Heart left ventricle (tissue), 16 donors: Measurements from ENCODE around the gene FUT3. TPM values are rescaled to one million over a fixed set of nuclear protein-coding genes. Genes with fewer than 3 reads are reported as not detected.

ENCODE experiments used
- ATAC-seq, 4 donors: fragments of 200-7000 bp; cut with Tn5 transposase; one replicate each; pipeline ENCODE4 v1.9.1; 2020 to 2022; ENCODE audit warnings: moderate library complexity in 4 of 4, mild to moderate bottlenecking in 3 of 4, moderate number of reproducible peaks in 1 of 4
- DNase-seq, 5 donors: peaks; one replicate each; pipeline ENCODE4 v3.0.0-alpha.2; 2020
- H3K27ac ChIP-seq, 12 donors: fragments of 200-600 bp; sonication (generic) in 4 of 12; one replicate each; pipeline versions ENCODE4 v1.5.0 to v1.8.0; 2016 to 2022; ENCODE audit warnings: mild to moderate bottlenecking in 2 of 12
- H3K27me3 ChIP-seq, 9 donors: fragments of 200-600 bp; sonication (generic) in 2 of 9; one replicate each; pipeline versions ENCODE4 v1.5.1 to v1.8.0; 2016 to 2022; ENCODE audit warnings: mild to moderate bottlenecking in 3 of 9
- H3K36me3 ChIP-seq, 9 donors: fragments of 200-600 bp; sonication (generic) in 2 of 9; one replicate each; pipeline versions ENCODE4 v1.5.0 to v1.8.0; 2018 to 2022; ENCODE audit warnings: mild to moderate bottlenecking in 2 of 9
- H3K4me1 ChIP-seq, 12 donors: fragments of 200-600 bp; sonication (generic) in 4 of 12; one replicate each; pipeline versions ENCODE4 v1.5.0 to v1.8.0; 2016 to 2022; ENCODE audit warnings: mild to moderate bottlenecking in 3 of 12
- H3K4me3 ChIP-seq, 12 donors: fragments of 200-600 bp; sonication (generic) in 4 of 12; one replicate each; pipeline versions ENCODE4 v1.5.0 to v1.8.0; 2017 to 2022; ENCODE audit warnings: mild to moderate bottlenecking in 9 of 12, moderate library complexity in 4 of 12
- H3K9me3 ChIP-seq, 12 donors: fragments of 200-600 bp; sonication (generic) in 4 of 12; one replicate each; pipeline versions ENCODE4 v1.5.0 to v1.8.0; 2016 to 2022; ENCODE audit warnings: mild to moderate bottlenecking in 1 of 12
- POLR2A ChIP-seq, 2 donors: fragments of 450-650 bp; IDR thresholded peaks; one replicate each; pipeline ENCODE4 v1.6.1; 2017; ENCODE audit warnings: antibody characterized with exemption in 2 of 2, mild to moderate bottlenecking in 2 of 2, moderate library complexity in 2 of 2
- WGBS, 4 donors: extraction: QIAGEN DNeasy Blood & Tissue Kit in 2 of 4; methylation state at CpG; one replicate each; pipeline versions ENCODE4 v1.1.5 to v1.1.7; 2013 to 2018; 5-methylcytosine and 5-hydroxymethylcytosine counted together
- intact Hi-C, 10 donors: fragments of 100-400 bp; cut with DNase I; formaldehyde crosslinking; loops; one replicate each; pipeline versions ENCODE4 v1.11.1 to v1.14.2; 2022
- polyA plus RNA-seq, 2 donors: library from polyadenylated mRNA; stranded (reverse); fragments of 200-250 nt; gene quantifications; one replicate each; pipeline ENCODE4 v1.2.3, GENCODE V29; 2013
- total RNA-seq, 9 donors: library from RNA; depleted of rRNA in 2 of 9; stranded (reverse); fragments of >200 nt in 2 of 9; fragmentation: NEBNext Ultra II Directional in 3 of 9; extraction: Animal tissue kit (Norgen Biotek cat#: 25700) in 3 of 9; gene quantifications; one replicate each; pipeline versions ENCODE4 v1.1.0 to v1.2.4, GENCODE V29; 2016 to 2023
- TF ChIP-seq, protein P1 (sequence below), 12 donors: fragments of 200-600 bp; sonication (generic) in 4 of 12; IDR thresholded peaks; one replicate each; pipeline versions ENCODE4 v1.5.0 to v1.8.0; 2018 to 2022; ENCODE audit warnings: antibody characterized with exemption in 12 of 12, mild to moderate bottlenecking in 5 of 12
- donor health status: ischemic (EF 13 %, LVEDD 7.1; RV severe dilation, severe dysfunction).
- donor health status: healthy with polysubstance abuse.
- donor health status: DM: no; HTN: yes; CAD: no.
- donor health status: DM: no; HTN: no; CAD: no.
- donor health status: ischemic (EF 25% LVEDD 6.9; RV normal size, moderate dysfunction).
- donor health status: ischemic (EF 25% LVEDD 5.7; RV mildly dilated, moderate dysfunction).
- donor health status: healthy.
- donor health status: DM: yes; HTN: yes; CAD: no.
- donor health status: ischemic (EF 35%, LVEDD 5.7; RV mildly dilated, moderate dysfunction).
- donor health status: nonischemic (EF 11% LVEDD 7.7; RV severe dilation, severe dysfunction).
- donor health status: DM: yes; HTN: yes; CAD: no.
- donor health status: PGD.
- donor health status: ischemic (EF 29% LVEDD 5.4; RV normal size, mild dysfunction).
- donor health status: nonischemic (EF 23%, LVEDD 6.1; RV moderate dilation, normal function).

The FUT3 gene
- total and polyA plus RNA-seq, 11 donors, result 0.07 TPM; not detected in 10

DNA sequence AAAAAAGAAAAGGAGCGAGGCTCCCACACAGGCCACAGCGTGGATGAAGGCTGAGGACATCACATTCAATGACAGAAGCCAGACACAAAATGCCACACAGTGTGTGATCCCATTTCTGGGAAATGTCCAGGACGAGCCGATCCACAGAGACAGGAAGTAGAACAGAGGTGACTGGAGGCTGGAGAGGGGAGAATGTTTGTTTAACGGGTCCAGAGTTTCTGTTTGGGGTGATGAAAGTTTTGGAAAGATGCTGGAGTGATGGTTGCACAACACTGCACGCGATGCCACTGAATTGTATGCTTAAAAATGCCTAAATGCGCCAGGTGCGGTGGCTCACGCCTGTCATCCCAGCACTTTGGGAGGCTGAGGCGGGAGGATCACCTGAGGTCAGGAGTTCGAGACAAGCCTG is 19.7 kb upstream of the FUT3 start:
- intact Hi-C loops, result loop anchor here in 1 of 10 donors (5.0 kb wide), 1 partner anchor 34 kb away; the partner anchor contains the start of gene FUT6
- WGBS, 4 donors, result 61 to 65% (median 63%) methylated on average over 12 of the region's 12 CpGs
- ATAC-seq, result peak in 3 of 4 donors; percentile 60 to 84 (median 62)

GRCh38 chr19:5867201-5868136 is 16.2 kb upstream of the FUT3 start:
- ATAC-seq (no peak), DNase-seq (no peak)
- Histone ChIP-seq H3K4me1 (no peaks in the 10 kb centered on the region), H3K27ac (no peak overlapping the region), H3K9me3 (no peaks in the 10 kb centered on the region), H3K27me3 (no peaks in the 10 kb centered on the region), H3K36me3 (no peaks in the 10 kb centered on the region), H3K4me3 (no peak overlapping the region)
- 69 to 89% (median 86%) methylated on average over 16 to 31 of the region's 31 CpGs for WGBS, 4 donors
- intact Hi-C loops, result no loop called here
- TF ChIP-seq, protein P1, sequence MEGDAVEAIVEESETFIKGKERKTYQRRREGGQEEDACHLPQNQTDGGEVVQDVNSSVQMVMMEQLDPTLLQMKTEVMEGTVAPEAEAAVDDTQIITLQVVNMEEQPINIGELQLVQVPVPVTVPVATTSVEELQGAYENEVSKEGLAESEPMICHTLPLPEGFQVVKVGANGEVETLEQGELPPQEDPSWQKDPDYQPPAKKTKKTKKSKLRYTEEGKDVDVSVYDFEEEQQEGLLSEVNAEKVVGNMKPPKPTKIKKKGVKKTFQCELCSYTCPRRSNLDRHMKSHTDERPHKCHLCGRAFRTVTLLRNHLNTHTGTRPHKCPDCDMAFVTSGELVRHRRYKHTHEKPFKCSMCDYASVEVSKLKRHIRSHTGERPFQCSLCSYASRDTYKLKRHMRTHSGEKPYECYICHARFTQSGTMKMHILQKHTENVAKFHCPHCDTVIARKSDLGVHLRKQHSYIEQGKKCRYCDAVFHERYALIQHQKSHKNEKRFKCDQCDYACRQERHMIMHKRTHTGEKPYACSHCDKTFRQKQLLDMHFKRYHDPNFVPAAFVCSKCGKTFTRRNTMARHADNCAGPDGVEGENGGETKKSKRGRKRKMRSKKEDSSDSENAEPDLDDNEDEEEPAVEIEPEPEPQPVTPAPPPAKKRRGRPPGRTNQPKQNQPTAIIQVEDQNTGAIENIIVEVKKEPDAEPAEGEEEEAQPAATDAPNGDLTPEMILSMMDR (IDR thresholded peaks at IDR 0.05), result no peak
- no peak for TF ChIP-seq POLR2A (IDR thresholded peaks at IDR 0.05)

More for the DNA sequence above, 19.7 kb upstream of the FUT3 start:
- H3K4me3 ChIP-seq, result no peak overlapping the region
- H3K27me3 ChIP-seq, result no peaks in the 10 kb centered on the region
- DNase-seq, result peak in 1 of 5 donors; percentile 68
- no peaks in the 10 kb centered on the region for H3K9me3 ChIP-seq
- H3K27ac ChIP-seq, result peak overlapping the region in 2 of 12 donors; percentile 20 to 43
- no peaks in the 10 kb centered on the region for H3K36me3 ChIP-seq
- TF ChIP-seq, protein P1 (IDR thresholded peaks at IDR 0.05), result no peak
- no peak for TF ChIP-seq POLR2A (IDR thresholded peaks at IDR 0.05)
- no peaks in the 10 kb centered on the region for H3K4me1 ChIP-seq

- H3K4me3 ChIP-seq, result no peak overlapping the region
- no peaks in the 10 kb centered on the region for H3K36me3 ChIP-seq
- H3K4me1 ChIP-seq, result no peaks in the 10 kb centered on the region
- DNase-seq, result no peak
- no peaks in the 10 kb centered on the region for H3K9me3 ChIP-seq
- ATAC-seq, result no peak
- intact Hi-C loops, result no loop called here
- TF ChIP-seq, protein P1 (IDR thresholded peaks at IDR 0.05), result no peak
- TF ChIP-seq POLR2A (IDR thresholded peaks at IDR 0.05), result no peak
- WGBS, 4 donors, result 81 to 87% (median 84%) methylated on average over 11 of the region's 11 CpGs
- H3K27ac ChIP-seq, result no peak overlapping the region
- H3K27me3 ChIP-seq, result no peaks in the 10 kb centered on the region
Observed at GRCh38 chr19:5865772-5866171, 14.5 kb upstream of the FUT3 start.

GRCh38 chr19:5864725-5865486 is 13.7 kb upstream of the FUT3 start:
- no peak for ATAC-seq
- H3K27me3 ChIP-seq, result no peaks in the 10 kb centered on the region
- intact Hi-C loops, result no loop called here

More at GRCh38 chr19:5864725-5865486, 13.7 kb upstream of the FUT3 start:
- no peaks in the 10 kb centered on the region for H3K36me3 ChIP-seq
- no peaks in the 10 kb centered on the region for H3K4me1 ChIP-seq
- TF ChIP-seq POLR2A (IDR thresholded peaks at IDR 0.05), result no peak
- TF ChIP-seq, protein P1 (IDR thresholded peaks at IDR 0.05), result peak in 1 of 12 donors; percentile 6
- no peak overlapping the region for H3K27ac ChIP-seq
- WGBS, 4 donors, result 78 to 88% (median 81%) methylated on average over 14 of the region's 14 CpGs
- no peak for DNase-seq
- H3K4me3 ChIP-seq, result no peak overlapping the region
- no peaks in the 10 kb centered on the region for H3K9me3 ChIP-seq
